ENCODE data around the gene PNPLA7.
"Not testable (repeated sequence)": the region's sequence is repeated elsewhere in the genome, so short reads cannot be mapped to it uniquely, and the experiment has no call there.

The PNPLA7 gene

GRCh38 chr9:137475666-137476065, 74.5 kb downstream of the PNPLA7 start:
- H3K27ac ChIP-seq (ENCODE audit: poor library complexity, severe bottlenecking): no peak overlapping the region
- TF ChIP-seq CTCF (IDR thresholded peaks at IDR 0.05; ENCODE audit: poor library complexity, severe bottlenecking): no peak
- H3K4me3 ChIP-seq (ENCODE audit: severe bottlenecking): no peak overlapping the region
- no peaks in the 10 kb centered on the region for H3K4me1 ChIP-seq (ENCODE audit: insufficient read depth, poor library complexity, severe bottlenecking)
- no peak for ATAC-seq (ENCODE audit: low read depth)
- no peaks in the 10 kb centered on the region for H3K27me3 ChIP-seq (ENCODE audit: insufficient read depth, poor library complexity, severe bottlenecking)
- no peaks in the 10 kb centered on the region for H3K36me3 ChIP-seq (ENCODE audit: low read depth)
- DNase-seq (ENCODE audit: low spot score): no peak
- peaks cover 7% of the 10 kb centered on the region for H3K9me3 ChIP-seq (ENCODE audit: severe bottlenecking)

- no peak for TF ChIP-seq CTCF (IDR thresholded peaks at IDR 0.05; ENCODE audit: poor library complexity, severe bottlenecking)
- no peaks in the 10 kb centered on the region for H3K4me1 ChIP-seq (ENCODE audit: insufficient read depth, poor library complexity, severe bottlenecking)
- DNase-seq (ENCODE audit: low spot score): no peak
- peaks cover 7% of the 10 kb centered on the region for H3K9me3 ChIP-seq (ENCODE audit: severe bottlenecking)
- H3K4me3 ChIP-seq (ENCODE audit: severe bottlenecking): no peak overlapping the region
- H3K27me3 ChIP-seq (ENCODE audit: insufficient read depth, poor library complexity, severe bottlenecking): no peaks in the 10 kb centered on the region
- no peak for ATAC-seq (ENCODE audit: low read depth)
- H3K36me3 ChIP-seq (ENCODE audit: low read depth): no peaks in the 10 kb centered on the region
- no peak overlapping the region for H3K27ac ChIP-seq (ENCODE audit: poor library complexity, severe bottlenecking)
Measured at GRCh38 chr9:137474271-137474670, 75.9 kb downstream of the PNPLA7 start.

DNA sequence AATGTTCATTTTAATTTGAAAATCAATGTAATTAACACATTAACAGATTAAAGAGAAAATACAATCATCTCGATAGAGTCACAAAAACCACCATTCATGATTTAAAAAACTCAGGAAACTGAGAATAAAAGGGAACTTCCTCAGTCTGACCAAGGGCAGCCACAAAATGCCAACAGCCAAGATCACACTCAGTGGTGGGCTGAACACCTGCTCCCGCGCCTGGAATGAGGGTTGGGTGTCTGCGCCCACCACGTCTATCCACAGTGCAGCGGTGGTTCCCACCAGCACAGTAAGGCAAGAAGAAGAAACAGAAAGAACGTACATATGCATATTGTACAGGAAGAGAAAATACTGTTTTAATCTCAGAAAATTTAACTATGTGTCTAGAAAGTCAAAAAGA, 79.4 kb downstream of the PNPLA7 start:
- no peak for ATAC-seq (ENCODE audit: low read depth)
- Histone ChIP-seq H3K4me1 (ENCODE audit: insufficient read depth, poor library complexity, severe bottlenecking) (no peaks in the 10 kb centered on the region), H3K27ac (ENCODE audit: poor library complexity, severe bottlenecking) (no peak overlapping the region), H3K4me3 (ENCODE audit: severe bottlenecking) (no peak overlapping the region), H3K36me3 (ENCODE audit: low read depth) (no peaks in the 10 kb centered on the region), H3K27me3 (ENCODE audit: insufficient read depth, poor library complexity, severe bottlenecking) (no peaks in the 10 kb centered on the region), H3K9me3 (ENCODE audit: severe bottlenecking) (peaks cover 3% of the 10 kb centered on the region)
- no peak for DNase-seq (ENCODE audit: low spot score)
- no peak for TF ChIP-seq CTCF (IDR thresholded peaks at IDR 0.05; ENCODE audit: poor library complexity, severe bottlenecking)

DNA sequence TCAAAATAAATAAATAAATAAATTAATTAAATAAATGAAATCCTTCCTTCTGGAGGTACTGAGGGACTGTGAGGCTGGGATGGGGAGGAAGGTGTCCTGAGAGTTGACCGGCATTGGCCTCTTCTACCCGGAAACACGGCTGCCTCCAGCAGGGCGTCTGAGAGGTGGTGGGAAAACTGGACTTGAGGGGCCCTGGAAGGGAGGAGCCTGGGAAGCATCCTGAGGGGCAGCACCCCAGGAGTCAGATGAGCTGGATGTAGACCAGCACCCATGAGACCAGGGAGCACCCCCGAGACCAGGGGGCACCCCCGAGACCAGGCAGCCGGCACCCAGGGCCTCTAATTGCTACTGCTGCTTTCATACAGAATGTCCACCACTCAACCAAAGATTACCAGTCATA, 82.3 kb downstream of the PNPLA7 start:
- ATAC-seq (ENCODE audit: low read depth): no peak
- no peak for TF ChIP-seq CTCF (IDR thresholded peaks at IDR 0.05; ENCODE audit: poor library complexity, severe bottlenecking)
- no peak for DNase-seq (ENCODE audit: low spot score)
- Histone ChIP-seq H3K36me3 (ENCODE audit: low read depth) (no peaks in the 10 kb centered on the region), H3K4me3 (ENCODE audit: severe bottlenecking) (no peak overlapping the region), H3K27ac (ENCODE audit: poor library complexity, severe bottlenecking) (no peak overlapping the region), H3K4me1 (ENCODE audit: insufficient read depth, poor library complexity, severe bottlenecking) (no peaks in the 10 kb centered on the region), H3K9me3 (ENCODE audit: severe bottlenecking) (no peaks in the 10 kb centered on the region), H3K27me3 (ENCODE audit: insufficient read depth, poor library complexity, severe bottlenecking) (no peaks in the 10 kb centered on the region)

- TF ChIP-seq CTCF (IDR thresholded peaks at IDR 0.05; ENCODE audit: poor library complexity, severe bottlenecking): no peak
- Histone ChIP-seq H3K4me1 (ENCODE audit: insufficient read depth, poor library complexity, severe bottlenecking) (no peaks in the 10 kb centered on the region), H3K9me3 (ENCODE audit: severe bottlenecking) (no peaks in the 10 kb centered on the region), H3K27me3 (ENCODE audit: insufficient read depth, poor library complexity, severe bottlenecking) (no peaks in the 10 kb centered on the region), H3K36me3 (ENCODE audit: low read depth) (no peaks in the 10 kb centered on the region), H3K27ac (ENCODE audit: poor library complexity, severe bottlenecking) (no peak overlapping the region), H3K4me3 (ENCODE audit: severe bottlenecking) (no peak overlapping the region)
- ATAC-seq (ENCODE audit: low read depth) (no peak), DNase-seq (ENCODE audit: low spot score) (peak; percentile 56)
Measured at GRCh38 chr9:137467161-137467581, 83.0 kb downstream of the PNPLA7 start.

GRCh38 chr9:137466389-137467085, 83.7 kb downstream of the PNPLA7 start:
- not testable (repeated sequence) for DNase-seq (ENCODE audit: low spot score); H3K36me3 ChIP-seq (ENCODE audit: low read depth); H3K4me1 ChIP-seq (ENCODE audit: insufficient read depth, poor library complexity, severe bottlenecking); H3K4me3 ChIP-seq (ENCODE audit: severe bottlenecking); H3K27ac ChIP-seq (ENCODE audit: poor library complexity, severe bottlenecking); ATAC-seq (ENCODE audit: low read depth); H3K27me3 ChIP-seq (ENCODE audit: insufficient read depth, poor library complexity, severe bottlenecking); H3K9me3 ChIP-seq (ENCODE audit: severe bottlenecking)
